SK-N-SH (cell line): ENCODE results near the gene PDE4B. TPM values are rescaled to one million over a fixed set of nuclear protein-coding genes. Genes with fewer than 3 reads are reported as not detected.
"Not testable (repeated sequence)": the region's sequence is repeated elsewhere in the genome, so short reads cannot be mapped to it uniquely, and the experiment has no call there.

Source experiments
- CTCF ChIA-PET: fragments of 300-600, 350-600 bp; formaldehyde crosslinking; extraction: SDS; loops from one replicate; lab custom pipeline; 2021; lab: Yijun Ruan, JAX
- POLR2A ChIA-PET: fragments of 350-600 bp; sonication (Branson Sonifier 250); formaldehyde crosslinking; extraction: SDS; loops from one replicate; lab custom pipeline; 2020; ENCODE audit warnings: antibody characterized with exemption, inconsistent platforms; lab: Yijun Ruan, JAX
- DNase-seq: peaks from one replicate; pipeline ENCODE4 v3.0.0; 2012
- H2AFZ ChIP-seq: fragments of 200-600 bp; sonication (generic); 2 replicates; pipeline ENCODE4 v1.8.1; 2016; ENCODE audit warnings: antibody characterized with exemption, mild to moderate bottlenecking, low read depth
- H3F3A ChIP-seq: fragments of 200-600 bp; sonication (generic); replicated peaks from 2 replicates; pipeline ENCODE3; 2016; ENCODE audit warnings: antibody characterized with exemption, mild to moderate bottlenecking; ENCODE audit not compliant: insufficient read depth
- H3K27ac ChIP-seq, 2 experiments: fragments of 200-500 bp in 1 of 2; fragments of 200-600 bp in 1 of 2; sonication (Bioruptor generic) in 1 of 2; sonication (generic), shearing (Covaris generic) in 1 of 2; 2 replicates each; pipeline versions ENCODE4 v1.5.1 to v1.6.1; 2014 to 2016; ENCODE audit warnings: low read depth in 2 of 2, inconsistent platforms in 1 of 2, low read length in 1 of 2, mild to moderate bottlenecking in 1 of 2, mixed read lengths in 1 of 2
- H3K27me3 ChIP-seq: fragments of 200-600 bp; sonication (generic), shearing (Covaris generic); 2 replicates; pipeline ENCODE4 v1.6.1; 2016; ENCODE audit warnings: mixed run types; ENCODE audit not compliant: insufficient read depth
- H3K36me3 ChIP-seq, 2 experiments: fragments of 200-500 bp in 1 of 2; fragments of 200-600 bp in 1 of 2; sonication (Bioruptor generic) in 1 of 2; sonication (generic) in 1 of 2; replicated peaks in 1 of 2; 2 replicates each; pipeline versions ENCODE3 to v1.5.1; 2014 to 2016; ENCODE audit warnings: low read length in 1 of 2, mild to moderate bottlenecking in 1 of 2; ENCODE audit not compliant: insufficient read depth in 2 of 2, control insufficient read depth in 1 of 2
- H3K4me1 ChIP-seq, 2 experiments: fragments of 200-500 bp in 1 of 2; fragments of 200-600 bp in 1 of 2; sonication (Bioruptor generic) in 1 of 2; sonication (generic), shearing (Covaris generic) in 1 of 2; 2 replicates each; pipeline versions ENCODE4 v1.5.1 to v1.6.1; 2014 to 2016; ENCODE audit warnings: low read depth in 1 of 2, low read length in 1 of 2, mixed run types in 1 of 2; ENCODE audit not compliant: insufficient read depth in 2 of 2, control insufficient read depth in 1 of 2
- H3K4me2 ChIP-seq: fragments of 200-600 bp; sonication (generic), shearing (Covaris generic); 2 replicates; pipeline ENCODE4 v1.6.1; 2017; ENCODE audit warnings: mixed run types
- H3K4me3 ChIP-seq, 2 experiments: fragments of 200-500 bp in 1 of 2; fragments of 200-600 bp in 1 of 2; sonication (Bioruptor generic) in 1 of 2; sonication (generic), shearing (Covaris generic) in 1 of 2; 2 replicates each; pipeline versions ENCODE4 v1.5.1 to v1.8.1; 2014 to 2016; ENCODE audit warnings: low read depth in 2 of 2, inconsistent platforms in 1 of 2, low read length in 1 of 2, mild to moderate bottlenecking in 1 of 2, mixed read lengths in 1 of 2, moderate library complexity in 1 of 2
- H3K79me2 ChIP-seq: fragments of 200-600 bp; sonication (generic); 2 replicates; pipeline ENCODE4 v1.8.1; 2017; ENCODE audit warnings: mild to moderate bottlenecking; ENCODE audit not compliant: insufficient read depth
- H3K9ac ChIP-seq: fragments of 200-600 bp; sonication (generic); 2 replicates; pipeline ENCODE4 v1.6.1; 2017; ENCODE audit warnings: mixed run types
- H3K9me2 ChIP-seq: fragments of 200-600 bp; sonication (generic); 2 replicates; pipeline ENCODE4 v1.6.1; 2017; ENCODE audit warnings: mixed run types
- H3K9me3 ChIP-seq: fragments of 200-600 bp; sonication (generic); 2 replicates; pipeline ENCODE4 v1.6.1; 2017; ENCODE audit warnings: mixed run types, mild to moderate bottlenecking, moderate library complexity
- H4K20me1 ChIP-seq: fragments of 200-600 bp; sonication (generic); 2 replicates; pipeline ENCODE4 v1.6.1; 2017; ENCODE audit warnings: mild to moderate bottlenecking, mixed run types; ENCODE audit not compliant: insufficient read depth
- ELF1 ChIP-seq: IDR thresholded peaks from 2 replicates; pipeline ENCODE4 v1.4.0; 2012
- EP300 ChIP-seq, 2 experiments: IDR thresholded peaks; 2 replicates each; pipeline versions ENCODE4 v1.4.0 to v1.6.1; 2012; ENCODE audit warnings: borderline replicate concordance in 1 of 2, low read depth in 1 of 2, low read length in 1 of 2
- FOSL2 ChIP-seq: IDR thresholded peaks from 2 replicates; pipeline ENCODE4 v1.4.0; 2012; ENCODE audit warnings: low read depth, mild to moderate bottlenecking, moderate library complexity, borderline replicate concordance
- FOXJ3 ChIP-seq: sonication (generic); formaldehyde crosslinking; IDR thresholded peaks from 2 replicates; pipeline ENCODE4 v1.5.1; 2020; ENCODE audit warnings: mild to moderate bottlenecking, missing genetic modification reagents
- GATA2 ChIP-seq: sonication (generic); formaldehyde crosslinking; IDR thresholded peaks from 2 replicates; pipeline ENCODE4 v1.5.0; 2020; ENCODE audit warnings: mild to moderate bottlenecking, missing genetic modification reagents
- MEF2A ChIP-seq: IDR thresholded peaks from 2 replicates; pipeline ENCODE4 v1.4.0; 2012; ENCODE audit warnings: low read depth, borderline replicate concordance
- NFIC ChIP-seq: IDR thresholded peaks from 2 replicates; pipeline ENCODE4 v1.4.0; 2012; ENCODE audit warnings: borderline replicate concordance
- POLR2AphosphoS5 ChIP-seq: IDR thresholded peaks from 2 replicates; pipeline ENCODE4 v1.6.1; 2012; ENCODE audit warnings: low read depth, low read length
- RXRA ChIP-seq: IDR thresholded peaks from 2 replicates; pipeline ENCODE4 v1.4.0; 2012; ENCODE audit warnings: low read depth, mild to moderate bottlenecking, borderline replicate concordance
- SMC3 ChIP-seq: IDR thresholded peaks from 2 replicates; pipeline ENCODE4 v1.6.1; 2012; ENCODE audit warnings: low read depth, low read length, improper control_type of control experiment
- TCF12 ChIP-seq: IDR thresholded peaks from 2 replicates; pipeline ENCODE4 v1.4.0; 2012
- WGBS: methylation state at CpG from one replicate; pipeline ENCODE4 v1.1.6; 2017; ENCODE audit warnings: low lambda C conversion rate; 5-methylcytosine and 5-hydroxymethylcytosine counted together
- polyA plus RNA-seq, 3 experiments: library from polyadenylated mRNA; depleted of rRNA; stranded (reverse); fragments of >200 nt; gene quantifications; 2 replicates each; pipeline ENCODE4 v1.2.3, GENCODE V29; 2012
- TF ChIP-seq, protein P1 (sequence below): IDR thresholded peaks from 2 replicates; pipeline ENCODE4 v1.4.0; 2012; ENCODE audit warnings: low read depth, borderline replicate concordance
- TF ChIP-seq, protein P2 (sequence below): fragments of 200-600 bp; sonication (generic); IDR thresholded peaks from 2 replicates; pipeline ENCODE4 v1.6.1; 2017; ENCODE audit warnings: antibody characterized with exemption, mild to moderate bottlenecking, moderate library complexity
- TF ChIP-seq, protein P3 (sequence below): IDR thresholded peaks from 2 replicates; pipeline ENCODE4 v1.4.0; 2012; ENCODE audit warnings: low read depth
- TF ChIP-seq, protein P4 (sequence below): fragments of 150-350 bp; IDR thresholded peaks from 2 replicates; pipeline ENCODE4 v1.6.1; 2016; ENCODE audit warnings: mild to moderate bottlenecking, low read depth, low read length
- TF ChIP-seq, protein P5 (sequence below): IDR thresholded peaks from 2 replicates; pipeline ENCODE4 v1.4.0; 2012; ENCODE audit warnings: low read depth, borderline replicate concordance

The PDE4B gene
- polyA plus RNA-seq, 1 of the 3 experiments (the other 2 are of a cell fraction) = 1.9 TPM

DNA sequence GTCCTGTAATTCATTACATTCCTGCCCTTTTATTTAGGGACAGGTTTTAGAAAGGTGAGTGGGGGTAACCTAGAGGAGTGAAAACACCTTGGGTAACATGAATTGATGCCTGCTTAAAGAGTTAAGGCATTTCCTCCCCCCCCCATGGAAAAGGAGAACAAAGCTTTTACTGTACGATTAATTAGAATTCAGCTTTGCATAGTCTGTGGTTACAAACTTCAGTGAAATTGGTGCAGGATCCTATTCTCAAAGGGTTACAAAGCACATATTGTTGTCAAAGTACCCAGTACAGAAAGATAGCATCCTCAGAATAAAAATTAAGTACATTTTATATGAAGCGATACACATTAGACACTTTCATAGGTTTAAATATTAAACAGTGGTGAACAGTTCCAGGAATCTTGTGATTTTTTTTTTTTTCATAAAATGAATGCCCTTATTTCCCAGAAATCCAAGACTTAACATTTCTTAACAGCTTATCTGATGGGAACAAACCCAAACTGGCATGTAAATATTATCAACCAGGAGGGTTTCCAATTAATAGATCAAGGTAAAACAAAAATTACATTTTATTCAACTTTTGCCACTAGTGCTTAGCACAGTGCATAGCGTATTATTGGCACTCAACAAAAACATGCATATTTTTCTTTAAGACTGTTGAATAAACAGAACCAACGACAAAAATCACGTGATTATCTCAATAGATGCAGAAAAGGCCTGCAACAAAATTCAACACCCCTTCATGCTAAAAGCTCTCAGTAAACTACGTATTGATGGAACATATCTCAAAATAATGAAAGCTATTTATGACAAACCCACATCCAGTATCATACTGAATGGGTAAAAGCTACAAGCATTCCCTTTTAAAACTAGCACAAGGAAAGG lies 172.7 kb downstream of the PDE4B start:
- Histone ChIP-seq H3K36me3 (no peaks in the 10 kb centered on the region), H3K4me3 (no peak overlapping the region), H4K20me1 (no peaks in the 10 kb centered on the region), H3K27me3 (no peaks in the 10 kb centered on the region), H3K79me2 (no peaks in the 10 kb centered on the region), H3K9me3 (no peaks in the 10 kb centered on the region), H3K9me2 (no peaks in the 10 kb centered on the region), H3F3A (no peaks in the 10 kb centered on the region), H3K9ac (no peak overlapping the region), H3K27ac (no peak overlapping the region), H3K4me1 (peaks cover 0 to 5% of the 10 kb centered on the region in 2 experiments; a peak in 2 of 4 replicates), H2AFZ (no peak overlapping the region), H3K4me2 (no peak overlapping the region)
- no peak for DNase-seq
- 84% methylated on average over 6 of the region's 6 CpGs for WGBS
- CTCF ChIA-PET = interaction anchor here (0.6 to 12.6 kb wide), 4 partner anchors 279 to 1260 kb away, joined by 4 to 318 read pairs (median 12); no protein-coding TSS in a partner anchor
- TF ChIP-seq SMC3 = no peak
- no peak for TF ChIP-seq EP300 (IDR thresholded peaks at IDR 0.05; ENCODE audit: borderline replicate concordance in 1 of 2, low read depth in 1 of 2, low read length in 1 of 2)
- no peak for TF ChIP-seq GATA2 (CRISPR knock-in tag)
- no peak for TF ChIP-seq RXRA
- TF ChIP-seq, protein P1, sequence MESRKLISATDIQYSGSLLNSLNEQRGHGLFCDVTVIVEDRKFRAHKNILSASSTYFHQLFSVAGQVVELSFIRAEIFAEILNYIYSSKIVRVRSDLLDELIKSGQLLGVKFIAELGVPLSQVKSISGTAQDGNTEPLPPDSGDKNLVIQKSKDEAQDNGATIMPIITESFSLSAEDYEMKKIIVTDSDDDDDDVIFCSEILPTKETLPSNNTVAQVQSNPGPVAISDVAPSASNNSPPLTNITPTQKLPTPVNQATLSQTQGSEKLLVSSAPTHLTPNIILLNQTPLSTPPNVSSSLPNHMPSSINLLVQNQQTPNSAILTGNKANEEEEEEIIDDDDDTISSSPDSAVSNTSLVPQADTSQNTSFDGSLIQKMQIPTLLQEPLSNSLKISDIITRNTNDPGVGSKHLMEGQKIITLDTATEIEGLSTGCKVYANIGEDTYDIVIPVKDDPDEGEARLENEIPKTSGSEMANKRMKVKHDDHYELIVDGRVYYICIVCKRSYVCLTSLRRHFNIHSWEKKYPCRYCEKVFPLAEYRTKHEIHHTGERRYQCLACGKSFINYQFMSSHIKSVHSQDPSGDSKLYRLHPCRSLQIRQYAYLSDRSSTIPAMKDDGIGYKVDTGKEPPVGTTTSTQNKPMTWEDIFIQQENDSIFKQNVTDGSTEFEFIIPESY = no peak
- TF ChIP-seq MEF2A = no peak
- TF ChIP-seq NFIC = no peak
- TF ChIP-seq, protein P2, sequence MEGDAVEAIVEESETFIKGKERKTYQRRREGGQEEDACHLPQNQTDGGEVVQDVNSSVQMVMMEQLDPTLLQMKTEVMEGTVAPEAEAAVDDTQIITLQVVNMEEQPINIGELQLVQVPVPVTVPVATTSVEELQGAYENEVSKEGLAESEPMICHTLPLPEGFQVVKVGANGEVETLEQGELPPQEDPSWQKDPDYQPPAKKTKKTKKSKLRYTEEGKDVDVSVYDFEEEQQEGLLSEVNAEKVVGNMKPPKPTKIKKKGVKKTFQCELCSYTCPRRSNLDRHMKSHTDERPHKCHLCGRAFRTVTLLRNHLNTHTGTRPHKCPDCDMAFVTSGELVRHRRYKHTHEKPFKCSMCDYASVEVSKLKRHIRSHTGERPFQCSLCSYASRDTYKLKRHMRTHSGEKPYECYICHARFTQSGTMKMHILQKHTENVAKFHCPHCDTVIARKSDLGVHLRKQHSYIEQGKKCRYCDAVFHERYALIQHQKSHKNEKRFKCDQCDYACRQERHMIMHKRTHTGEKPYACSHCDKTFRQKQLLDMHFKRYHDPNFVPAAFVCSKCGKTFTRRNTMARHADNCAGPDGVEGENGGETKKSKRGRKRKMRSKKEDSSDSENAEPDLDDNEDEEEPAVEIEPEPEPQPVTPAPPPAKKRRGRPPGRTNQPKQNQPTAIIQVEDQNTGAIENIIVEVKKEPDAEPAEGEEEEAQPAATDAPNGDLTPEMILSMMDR = no peak
- no peak for TF ChIP-seq FOXJ3
- TF ChIP-seq ELF1 = no peak
- TF ChIP-seq FOSL2 = no peak
- TF ChIP-seq, protein P3, sequence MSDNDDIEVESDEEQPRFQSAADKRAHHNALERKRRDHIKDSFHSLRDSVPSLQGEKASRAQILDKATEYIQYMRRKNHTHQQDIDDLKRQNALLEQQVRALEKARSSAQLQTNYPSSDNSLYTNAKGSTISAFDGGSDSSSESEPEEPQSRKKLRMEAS = no peak
- TF ChIP-seq TCF12 = no peak
- TF ChIP-seq, protein P4, sequence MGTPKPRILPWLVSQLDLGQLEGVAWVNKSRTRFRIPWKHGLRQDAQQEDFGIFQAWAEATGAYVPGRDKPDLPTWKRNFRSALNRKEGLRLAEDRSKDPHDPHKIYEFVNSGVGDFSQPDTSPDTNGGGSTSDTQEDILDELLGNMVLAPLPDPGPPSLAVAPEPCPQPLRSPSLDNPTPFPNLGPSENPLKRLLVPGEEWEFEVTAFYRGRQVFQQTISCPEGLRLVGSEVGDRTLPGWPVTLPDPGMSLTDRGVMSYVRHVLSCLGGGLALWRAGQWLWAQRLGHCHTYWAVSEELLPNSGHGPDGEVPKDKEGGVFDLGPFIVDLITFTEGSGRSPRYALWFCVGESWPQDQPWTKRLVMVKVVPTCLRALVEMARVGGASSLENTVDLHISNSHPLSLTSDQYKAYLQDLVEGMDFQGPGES = no peak
- TF ChIP-seq, protein P5, sequence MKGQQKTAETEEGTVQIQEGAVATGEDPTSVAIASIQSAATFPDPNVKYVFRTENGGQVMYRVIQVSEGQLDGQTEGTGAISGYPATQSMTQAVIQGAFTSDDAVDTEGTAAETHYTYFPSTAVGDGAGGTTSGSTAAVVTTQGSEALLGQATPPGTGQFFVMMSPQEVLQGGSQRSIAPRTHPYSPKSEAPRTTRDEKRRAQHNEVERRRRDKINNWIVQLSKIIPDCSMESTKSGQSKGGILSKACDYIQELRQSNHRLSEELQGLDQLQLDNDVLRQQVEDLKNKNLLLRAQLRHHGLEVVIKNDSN = no peak
- no peak for TF ChIP-seq POLR2AphosphoS5
- POLR2A ChIA-PET = no interaction called here

DNA sequence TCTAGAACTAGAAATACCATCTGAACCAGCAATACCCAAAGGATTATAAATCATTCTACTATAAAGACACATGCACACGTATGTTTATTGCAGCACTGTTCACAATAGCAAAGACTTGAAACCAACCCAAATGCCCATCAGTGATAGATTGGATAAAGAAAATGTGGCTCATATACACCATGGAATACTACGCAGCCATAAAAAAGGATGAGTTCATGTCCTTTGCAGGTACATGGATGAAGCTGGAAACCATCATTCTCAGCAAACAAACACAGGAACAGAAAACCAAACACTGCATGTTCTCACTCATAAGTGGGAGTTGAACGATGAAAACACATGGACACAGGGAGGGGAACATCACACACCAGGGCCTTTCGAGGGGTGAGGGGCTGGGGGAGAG lies 174.8 kb downstream of the PDE4B start:
- H3K4me2 ChIP-seq, H3F3A ChIP-seq, H3K36me3 ChIP-seq, H3K9me3 ChIP-seq, H3K4me3 ChIP-seq, POLR2A ChIA-PET, H4K20me1 ChIP-seq, H2AFZ ChIP-seq, H3K27ac ChIP-seq, DNase-seq, H3K27me3 ChIP-seq, H3K9me2 ChIP-seq, H3K4me1 ChIP-seq, H3K9ac ChIP-seq, H3K79me2 ChIP-seq: not testable (repeated sequence)
- 86% methylated on average over 4 of the region's 4 CpGs for WGBS
- CTCF ChIA-PET = interaction anchor here (0.8 to 12.6 kb wide), 4 partner anchors 8 to 478 kb away, joined by 3 to 318 read pairs (median 4); no protein-coding TSS in a partner anchor
